Spleen (tissue), 11 donors: Measurements from ENCODE around the gene SV2C. TPM values are rescaled to one million over a fixed set of nuclear protein-coding genes. Genes with fewer than 3 reads are reported as not detected.

Experiments used
- DNase-seq: peaks from one replicate; pipeline ENCODE4 v3.0.0-alpha.2; 2020
- H3K27ac ChIP-seq, 8 donors: fragments of 200-600 bp; sonication (generic) in 7 of 8; 1 replicate in 4 of 8; 2 replicates in 4 of 8; pipeline versions ENCODE4 v1.5.0 to v1.8.0; 2016 to 2021; ENCODE audit warnings: inconsistent platforms in 4 of 8, mild to moderate bottlenecking in 4 of 8, moderate library complexity in 1 of 8
- H3K27me3 ChIP-seq, 7 donors: fragments of 200-600 bp; sonication (generic) in 6 of 7; replicated peaks in 1 of 7; 1 replicate in 4 of 7; 2 replicates in 3 of 7; pipeline versions ENCODE4 v1.5.0 to v1.8.0; 2016 to 2021; ENCODE audit warnings: inconsistent platforms in 3 of 7, mild to moderate bottlenecking in 1 of 7
- H3K36me3 ChIP-seq, 6 donors: fragments of 200-600 bp; sonication (generic) in 5 of 6; 1 replicate in 4 of 6; 2 replicates in 2 of 6; pipeline versions ENCODE4 v1.5.0 to v1.8.0; 2016 to 2021; ENCODE audit warnings: inconsistent platforms in 2 of 6
- H3K4me1 ChIP-seq, 6 donors: fragments of 200-600 bp; sonication (generic) in 5 of 6; 1 replicate in 3 of 6; 2 replicates in 3 of 6; pipeline versions ENCODE4 v1.5.0 to v1.8.0; 2016 to 2021; ENCODE audit warnings: inconsistent platforms in 3 of 6
- H3K4me3 ChIP-seq, 8 donors: fragments of 200-600 bp; sonication (generic) in 7 of 8; 1 replicate in 4 of 8; 2 replicates in 4 of 8; pipeline versions ENCODE4 v1.5.0 to v1.8.0; 2016 to 2021; ENCODE audit warnings: inconsistent platforms in 4 of 8, mild to moderate bottlenecking in 4 of 8, moderate library complexity in 2 of 8
- H3K9me3 ChIP-seq, 8 donors: fragments of 200-600 bp; sonication (generic) in 7 of 8; 1 replicate in 4 of 8; 2 replicates in 4 of 8; pipeline versions ENCODE4 v1.5.0 to v1.8.0; 2016 to 2021; ENCODE audit warnings: inconsistent platforms in 4 of 8
- CTCF ChIP-seq, 11 experiments: fragments of 200-600 bp in 7 of 11; fragments of 450-650 bp in 4 of 11; sonication (generic) in 4 of 11; IDR thresholded peaks in 8 of 11; conservative IDR thresholded peaks in 3 of 11; 1 replicate in 7 of 11; 2 replicates in 4 of 11; pipeline versions ENCODE4 v1.4.0 to v1.8.0; 2016 to 2021; ENCODE audit warnings: antibody characterized with exemption in 11 of 11, inconsistent platforms in 4 of 11, mild to moderate bottlenecking in 1 of 11
- POLR2A ChIP-seq, 3 donors: fragments of 450-650 bp; IDR thresholded peaks; one replicate each; pipeline ENCODE4 v1.5.1; 2017; ENCODE audit warnings: antibody characterized with exemption in 3 of 3, mild to moderate bottlenecking in 1 of 3
- POLR2AphosphoS5 ChIP-seq, 3 donors: sonication (generic); formaldehyde crosslinking; IDR thresholded peaks; one replicate each; pipeline ENCODE4 v1.5.1; 2017; ENCODE audit warnings: antibody characterized with exemption in 3 of 3
- WGBS, 5 donors: extraction: QIAGEN DNeasy Blood & Tissue Kit in 3 of 5; methylation state at CpG; one replicate each; pipeline versions ENCODE4 v1.1.5 to v1.1.7; 2013 to 2018; 5-methylcytosine and 5-hydroxymethylcytosine counted together
- intact Hi-C: fragments of 100-400 bp; cut with DNase I; formaldehyde crosslinking; loops from one replicate; pipeline ENCODE4 v1.15.0; 2023; ENCODE audit warnings: low total_unique reads
- polyA plus RNA-seq, 3 donors: library from polyadenylated mRNA; stranded (reverse); fragments of 200-250 nt; gene quantifications; one replicate each; pipeline ENCODE4 v1.2.1, GENCODE V29; 2013
- total RNA-seq, 7 donors: library from RNA; depleted of rRNA in 3 of 7; stranded (reverse); fragments of >200 nt in 3 of 7; fragmentation: NEBNext Ultra II Directional in 4 of 7; extraction: Animal tissue kit (Norgen Biotek cat#: 25700) in 4 of 7; gene quantifications; one replicate each; pipeline versions ENCODE4 v1.1.0 to v1.2.1, GENCODE V29; 2016 to 2021
- donor health status: healthy with polysubstance abuse.
- donor health status: DM: no; HTN: no; CAD: no; lungs with moderate emphysema.
- donor health status: DM: no; HTN: no; CAD: no.
- donor health status: Bipolar disorder and iron deficiency.
- donor health status: healthy.
- donor health status: DM: no; HTN: no; CAD: no.
- donor health status: DM: yes; HTN: yes; CAD: no.

Gene SV2C
- total and polyA plus RNA-seq, 10 donors = 0.02 to 0.43 (median 0.11) TPM

GRCh38 chr5:76364226-76364589, 281.0 kb downstream of the SV2C start:
- no peaks in the 10 kb centered on the region for H3K9me3 ChIP-seq
- H3K4me3 ChIP-seq = no peak overlapping the region
- H3K4me1 ChIP-seq = no peaks in the 10 kb centered on the region
- 78 to 83% (median 80%) methylated on average over 2 of the region's 2 CpGs for WGBS, 5 donors
- no peak overlapping the region for H3K27ac ChIP-seq
- H3K27me3 ChIP-seq = no peaks in the 10 kb centered on the region
- H3K36me3 ChIP-seq = no peaks in the 10 kb centered on the region
- TF ChIP-seq CTCF (IDR thresholded peaks at IDR 0.05 in 8 of 11, conservative IDR thresholded peaks at IDR 0.05 in 3 of 11) (no peak), POLR2A (IDR thresholded peaks at IDR 0.05) (no peak)
- intact Hi-C loops = no loop called here
- no peak for DNase-seq

- Histone ChIP-seq H3K4me3 (no peak overlapping the region), H3K27me3 (no peaks in the 10 kb centered on the region), H3K36me3 (no peaks in the 10 kb centered on the region), H3K4me1 (no peaks in the 10 kb centered on the region), H3K27ac (no peak overlapping the region), H3K9me3 (no peaks in the 10 kb centered on the region)
- intact Hi-C loops = no loop called here
- no peak for DNase-seq
- no peak for TF ChIP-seq CTCF (IDR thresholded peaks at IDR 0.05 in 8 of 11, conservative IDR thresholded peaks at IDR 0.05 in 3 of 11)
- no peak for TF ChIP-seq POLR2AphosphoS5 (IDR thresholded peaks at IDR 0.05)
- no peak for TF ChIP-seq POLR2A (IDR thresholded peaks at IDR 0.05)
Observed at GRCh38 chr5:76365561-76365960, 282.4 kb downstream of the SV2C start.

DNA sequence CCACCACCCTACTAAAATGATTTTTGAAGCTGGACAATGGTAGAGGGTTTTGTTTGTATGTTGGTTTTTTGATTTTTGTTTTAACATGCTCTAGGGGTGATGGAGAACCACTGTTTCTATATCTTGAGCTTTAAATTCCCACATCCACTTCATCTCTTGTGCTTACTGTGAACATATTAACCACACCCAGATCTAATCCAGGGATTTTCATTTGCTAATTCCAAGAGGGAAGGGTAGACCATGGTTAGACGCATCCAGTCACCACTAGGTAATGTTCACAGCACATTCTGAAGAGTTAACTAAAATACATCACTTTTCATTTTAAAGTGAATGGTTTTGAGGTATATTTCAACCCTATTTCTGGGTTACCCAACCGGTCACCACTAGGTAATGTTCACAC, 283.4 kb downstream of the SV2C start:
- TF ChIP-seq POLR2A (IDR thresholded peaks at IDR 0.05) (no peak), POLR2AphosphoS5 (IDR thresholded peaks at IDR 0.05) (no peak), CTCF (IDR thresholded peaks at IDR 0.05 in 8 of 11, conservative IDR thresholded peaks at IDR 0.05 in 3 of 11) (no peak)

GRCh38 chr5:76367623-76368371, 284.6 kb downstream of the SV2C start:
- no peak overlapping the region for H3K4me3 ChIP-seq
- no peaks in the 10 kb centered on the region for H3K27me3 ChIP-seq
- no peaks in the 10 kb centered on the region for H3K9me3 ChIP-seq
- no peaks in the 10 kb centered on the region for H3K4me1 ChIP-seq
- H3K27ac ChIP-seq = no peak overlapping the region
- 86 to 92% (median 88%) methylated on average over 6 of the region's 6 CpGs for WGBS, 5 donors
- intact Hi-C loops = no loop called here
- H3K36me3 ChIP-seq = no peaks in the 10 kb centered on the region
- no peak for DNase-seq
- TF ChIP-seq CTCF (IDR thresholded peaks at IDR 0.05 in 8 of 11, conservative IDR thresholded peaks at IDR 0.05 in 3 of 11) = no peak
- no peak for TF ChIP-seq POLR2AphosphoS5 (IDR thresholded peaks at IDR 0.05)
- TF ChIP-seq POLR2A (IDR thresholded peaks at IDR 0.05) = no peak

More for the DNA sequence above, 283.4 kb downstream of the SV2C start:
- no peaks in the 10 kb centered on the region for H3K4me1 ChIP-seq
- WGBS, 5 donors = 88 to 96% (median 93%) methylated on average over 2 of the region's 2 CpGs
- H3K9me3 ChIP-seq = no peaks in the 10 kb centered on the region
- no peak overlapping the region for H3K27ac ChIP-seq
- no peaks in the 10 kb centered on the region for H3K27me3 ChIP-seq
- intact Hi-C loops = no loop called here
- no peak for DNase-seq
- no peaks in the 10 kb centered on the region for H3K36me3 ChIP-seq
- H3K4me3 ChIP-seq = no peak overlapping the region
